ENCODE data around the gene ME1.

The ME1 gene

DNA sequence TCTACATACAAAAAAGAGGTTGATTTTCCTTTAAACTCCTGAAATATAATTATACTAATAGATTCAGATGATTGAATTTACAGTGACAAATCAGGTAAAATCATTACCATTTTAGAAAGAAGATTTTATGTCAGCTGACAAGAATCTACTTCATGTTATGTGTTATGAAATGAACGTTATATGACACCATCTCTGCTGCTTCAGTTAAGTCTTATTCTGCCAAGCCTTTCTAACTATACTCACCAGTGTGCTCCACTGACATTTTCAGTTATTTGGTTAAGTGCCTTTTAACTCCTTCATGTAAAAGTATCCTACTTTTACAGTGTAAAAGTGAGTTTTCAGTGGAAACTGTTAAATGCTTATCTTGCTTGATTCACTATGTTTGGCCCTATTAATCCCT, 157.3 kb downstream of the ME1 start (continued):
- TF ChIP-seq KLF1 (tag by site-specific recombination; IDR thresholded peaks at IDR 0.05) (no peak), SCRT2 (tag by site-specific recombination; IDR thresholded peaks at IDR 0.05) (no peak), ZNF114 (tag by site-specific recombination; IDR thresholded peaks at IDR 0.05) (no peak)

DNA sequence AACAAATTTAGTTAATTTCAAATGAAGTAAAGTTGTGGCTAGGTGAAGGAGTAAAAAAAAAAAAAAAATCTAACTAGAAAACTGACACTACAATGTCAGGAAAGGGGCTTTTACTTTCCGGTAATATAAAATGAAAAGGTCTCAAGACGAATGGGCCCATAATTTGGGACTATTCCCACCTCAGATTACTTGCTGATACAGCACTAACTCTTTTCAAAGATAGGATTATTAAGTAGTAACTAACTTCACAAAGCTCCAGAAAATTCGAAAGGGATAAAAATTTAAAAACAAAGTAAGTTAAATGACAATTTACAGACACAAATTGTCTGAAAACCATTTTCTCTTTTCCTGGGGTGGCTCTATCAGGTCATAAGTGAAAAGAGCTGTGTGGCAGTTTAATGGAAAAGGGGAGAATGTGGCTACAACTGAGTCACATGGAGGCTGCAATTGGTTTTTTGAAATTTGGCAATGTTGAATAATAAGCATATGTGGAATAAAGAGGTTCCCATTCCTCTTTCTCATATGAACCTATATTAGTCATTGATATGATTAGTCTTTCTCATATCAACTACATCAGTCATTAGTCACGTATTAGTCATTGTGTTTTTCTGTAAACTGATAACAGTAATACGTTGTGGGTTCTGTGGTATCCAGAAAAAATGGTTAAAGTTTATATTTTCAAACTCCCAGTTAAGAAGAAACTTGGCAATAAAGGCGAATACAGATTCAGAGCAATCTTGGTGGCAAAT, 159.7 kb downstream of the ME1 start:
- ChIA-PET CTCF (interaction anchor here (0.9 kb wide), 1 partner anchor 19 kb away, joined by 3 read pairs; no protein-coding TSS in a partner anchor), POLR2A (no interaction called here)
- Histone ChIP-seq H3K4me1 (ENCODE audit: control insufficient read depth, insufficient read depth, low read length) (no peaks in the 10 kb centered on the region), H3K4me3 (ENCODE audit: low read depth, low read length) (no peak overlapping the region), H3K27ac (ENCODE audit: extremely low read depth, low read depth, low read length) (no peak overlapping the region), H3K9me3 (ENCODE audit: control insufficient read depth, insufficient read depth, low read depth, low read length) (no peaks in the 10 kb centered on the region), H3K36me3 (ENCODE audit: control insufficient read depth in 2 of 2, insufficient read depth in 1 of 2, low read length in 2 of 2) (no peaks in the 10 kb centered on the region)
- TF ChIP-seq PRDM1 (tag by site-specific recombination; IDR thresholded peaks at IDR 0.05) (no peak), ZNF184 (tag by site-specific recombination; IDR thresholded peaks at IDR 0.05) (peak; percentile 87), ZNF776 (tag by site-specific recombination; IDR thresholded peaks at IDR 0.05; ENCODE audit: borderline replicate concordance) (no peak), ZNF324 (tag by site-specific recombination; IDR thresholded peaks at IDR 0.05) (no peak), ZNF138 (tag by site-specific recombination; IDR thresholded peaks at IDR 0.05; ENCODE audit: borderline replicate concordance) (no peak)

DNA sequence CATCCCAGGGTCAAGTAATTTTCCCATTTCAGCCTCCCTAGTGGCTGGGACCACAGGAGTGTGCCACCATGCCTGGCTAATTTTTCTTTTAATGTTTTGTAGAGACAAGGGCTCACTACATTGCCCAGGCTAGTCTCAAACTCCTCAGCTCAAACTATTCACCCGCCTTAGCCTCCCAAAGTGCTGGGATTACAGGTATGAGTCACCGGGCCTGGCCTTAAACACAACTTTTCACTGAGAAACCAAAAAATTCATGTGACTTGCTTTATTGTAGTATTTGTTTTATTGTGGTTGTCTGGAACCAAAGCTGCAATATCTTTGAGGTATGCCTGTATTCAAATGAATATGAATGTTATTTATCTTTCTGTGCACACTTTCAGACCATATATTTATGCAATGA, 165.5 kb downstream of the ME1 start:
- TF ChIP-seq, protein P1, sequence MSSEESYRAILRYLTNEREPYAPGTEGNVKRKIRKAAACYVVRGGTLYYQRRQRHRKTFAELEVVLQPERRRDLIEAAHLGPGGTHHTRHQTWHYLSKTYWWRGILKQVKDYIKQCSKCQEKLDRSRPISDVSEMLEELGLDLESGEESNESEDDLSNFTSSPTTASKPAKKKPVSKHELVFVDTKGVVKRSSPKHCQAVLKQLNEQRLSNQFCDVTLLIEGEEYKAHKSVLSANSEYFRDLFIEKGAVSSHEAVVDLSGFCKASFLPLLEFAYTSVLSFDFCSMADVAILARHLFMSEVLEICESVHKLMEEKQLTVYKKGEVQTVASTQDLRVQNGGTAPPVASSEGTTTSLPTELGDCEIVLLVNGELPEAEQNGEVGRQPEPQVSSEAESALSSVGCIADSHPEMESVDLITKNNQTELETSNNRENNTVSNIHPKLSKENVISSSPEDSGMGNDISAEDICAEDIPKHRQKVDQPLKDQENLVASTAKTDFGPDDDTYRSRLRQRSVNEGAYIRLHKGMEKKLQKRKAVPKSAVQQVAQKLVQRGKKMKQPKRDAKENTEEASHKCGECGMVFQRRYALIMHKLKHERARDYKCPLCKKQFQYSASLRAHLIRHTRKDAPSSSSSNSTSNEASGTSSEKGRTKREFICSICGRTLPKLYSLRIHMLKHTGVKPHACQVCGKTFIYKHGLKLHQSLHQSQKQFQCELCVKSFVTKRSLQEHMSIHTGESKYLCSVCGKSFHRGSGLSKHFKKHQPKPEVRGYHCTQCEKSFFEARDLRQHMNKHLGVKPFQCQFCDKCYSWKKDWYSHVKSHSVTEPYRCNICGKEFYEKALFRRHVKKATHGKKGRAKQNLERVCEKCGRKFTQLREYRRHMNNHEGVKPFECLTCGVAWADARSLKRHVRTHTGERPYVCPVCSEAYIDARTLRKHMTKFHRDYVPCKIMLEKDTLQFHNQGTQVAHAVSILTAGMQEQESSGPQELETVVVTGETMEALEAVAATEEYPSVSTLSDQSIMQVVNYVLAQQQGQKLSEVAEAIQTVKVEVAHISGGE (tag by site-specific recombination; conservative IDR thresholded peaks at IDR 0.05; ENCODE audit: low read depth) = no peak
- H3K36me3 ChIP-seq (ENCODE audit: control insufficient read depth in 2 of 2, insufficient read depth in 1 of 2, low read length in 2 of 2) = no peaks in the 10 kb centered on the region
- no peaks in the 10 kb centered on the region for H3K4me1 ChIP-seq (ENCODE audit: control insufficient read depth, insufficient read depth, low read length)
- POLR2A ChIA-PET = no interaction called here
- H3K27ac ChIP-seq (ENCODE audit: extremely low read depth, low read depth, low read length) = no peak overlapping the region
- CTCF ChIA-PET = interaction anchor here (0.7 kb wide), 1 partner anchor 68 kb away, joined by 3 read pairs; no protein-coding TSS in a partner anchor
- no peaks in the 10 kb centered on the region for H3K9me3 ChIP-seq (ENCODE audit: control insufficient read depth, insufficient read depth, low read depth, low read length)
- no peak overlapping the region for H3K4me3 ChIP-seq (ENCODE audit: low read depth, low read length)

DNA sequence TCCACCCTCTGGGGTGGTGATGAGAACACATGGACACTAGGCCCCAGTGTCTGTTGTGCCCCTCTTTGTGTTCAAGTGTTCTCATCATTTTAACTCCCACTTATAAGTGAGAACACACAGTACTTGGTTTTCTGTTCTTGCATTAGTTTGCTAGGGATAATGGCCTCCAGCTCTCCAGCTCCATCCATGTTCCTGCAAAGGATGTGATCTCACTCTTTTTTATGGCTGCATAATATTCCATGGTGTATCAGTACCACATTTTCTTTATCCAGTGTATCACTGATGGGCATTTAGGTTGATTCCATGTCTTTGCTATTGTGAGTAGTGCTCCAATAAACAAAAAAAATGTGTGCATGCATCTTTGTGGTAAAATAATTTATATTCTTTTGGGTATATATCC, 170.3 kb downstream of the ME1 start:
- H3K36me3 ChIP-seq (ENCODE audit: control insufficient read depth in 2 of 2, insufficient read depth in 1 of 2, low read length in 2 of 2) = no peaks in the 10 kb centered on the region
- H3K27ac ChIP-seq (ENCODE audit: extremely low read depth, low read depth, low read length) = no peak overlapping the region
- H3K9me3 ChIP-seq (ENCODE audit: control insufficient read depth, insufficient read depth, low read depth, low read length) = no peaks in the 10 kb centered on the region
- H3K4me3 ChIP-seq (ENCODE audit: low read depth, low read length) = no peak overlapping the region
- POLR2A ChIA-PET = no interaction called here
- CTCF ChIA-PET = interaction anchor here (0.6 kb wide), 1 partner anchor 454 kb away, joined by 3 read pairs; no protein-coding TSS in a partner anchor
- TF ChIP-seq ZNF133 (tag by site-specific recombination; IDR thresholded peaks at IDR 0.05) (no peak), ZNF473 (tag by site-specific recombination; IDR thresholded peaks at IDR 0.05) (no peak), ZNF24 (tag by site-specific recombination; IDR thresholded peaks at IDR 0.05) (no peak), ZNF146 (tag by site-specific recombination; IDR thresholded peaks at IDR 0.05) (peak; percentile 85)
- peaks cover 6% of the 10 kb centered on the region; the same call in 1 of the 2 replicates for H3K4me1 ChIP-seq (ENCODE audit: control insufficient read depth, insufficient read depth, low read length)

DNA sequence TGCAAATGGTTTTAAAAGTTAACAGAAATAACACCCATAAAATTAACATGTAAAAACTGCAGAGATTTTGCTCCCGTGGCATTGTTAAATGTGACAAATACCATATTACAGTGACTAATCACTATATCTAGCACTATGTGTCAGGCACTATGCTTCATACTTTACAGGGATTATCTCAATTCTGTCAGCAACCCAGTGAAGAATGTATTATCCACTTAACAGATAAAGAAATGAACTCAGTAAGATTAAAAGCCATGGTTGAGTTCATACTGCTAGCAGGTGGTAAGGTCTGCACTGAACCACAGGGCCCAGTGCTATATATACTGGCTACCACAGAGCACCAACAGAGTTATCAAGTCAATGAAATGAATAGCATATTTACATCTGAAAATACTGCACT, 172.3 kb downstream of the ME1 start:
- H3K4me1 ChIP-seq (ENCODE audit: control insufficient read depth, insufficient read depth, low read length) = peaks cover 6% of the 10 kb centered on the region; the same call in 1 of the 2 replicates
- H3K36me3 ChIP-seq (ENCODE audit: control insufficient read depth in 2 of 2, insufficient read depth in 1 of 2, low read length in 2 of 2) = peaks cover 0 to under 1% of the 10 kb centered on the region in 2 experiments; a peak in 1 of 3 replicates
- H3K4me3 ChIP-seq (ENCODE audit: low read depth, low read length) = no peak overlapping the region
- ChIA-PET CTCF (no interaction called here), POLR2A (no interaction called here)
- H3K9me3 ChIP-seq (ENCODE audit: control insufficient read depth, insufficient read depth, low read depth, low read length) = no peaks in the 10 kb centered on the region
- H3K27ac ChIP-seq (ENCODE audit: extremely low read depth, low read depth, low read length) = no peak overlapping the region
- TF ChIP-seq SP7 (tag by site-specific recombination; IDR thresholded peaks at IDR 0.05) (peak; percentile 25; the same call in 1 of the 2 replicates), IKZF3 (tag by site-specific recombination; IDR thresholded peaks at IDR 0.05) (peak; percentile 57; the same call in 1 of the 2 replicates), GLI2 (tag by site-specific recombination; IDR thresholded peaks at IDR 0.05; ENCODE audit: borderline replicate concordance, low read depth) (peak; percentile 47; the same call in 1 of the 2 replicates), ZSCAN30 (tag by site-specific recombination; IDR thresholded peaks at IDR 0.05) (peak; percentile 22; the same call in 1 of the 2 replicates), OSR2 (tag by site-specific recombination; IDR thresholded peaks at IDR 0.05) (peak; percentile 73), GLI4 (tag by site-specific recombination; IDR thresholded peaks at IDR 0.05) (no peak)
- TF ChIP-seq, protein P2, sequence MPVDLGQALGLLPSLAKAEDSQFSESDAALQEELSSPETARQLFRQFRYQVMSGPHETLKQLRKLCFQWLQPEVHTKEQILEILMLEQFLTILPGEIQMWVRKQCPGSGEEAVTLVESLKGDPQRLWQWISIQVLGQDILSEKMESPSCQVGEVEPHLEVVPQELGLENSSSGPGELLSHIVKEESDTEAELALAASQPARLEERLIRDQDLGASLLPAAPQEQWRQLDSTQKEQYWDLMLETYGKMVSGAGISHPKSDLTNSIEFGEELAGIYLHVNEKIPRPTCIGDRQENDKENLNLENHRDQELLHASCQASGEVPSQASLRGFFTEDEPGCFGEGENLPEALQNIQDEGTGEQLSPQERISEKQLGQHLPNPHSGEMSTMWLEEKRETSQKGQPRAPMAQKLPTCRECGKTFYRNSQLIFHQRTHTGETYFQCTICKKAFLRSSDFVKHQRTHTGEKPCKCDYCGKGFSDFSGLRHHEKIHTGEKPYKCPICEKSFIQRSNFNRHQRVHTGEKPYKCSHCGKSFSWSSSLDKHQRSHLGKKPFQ (tag by site-specific recombination; IDR thresholded peaks at IDR 0.05) = 0 out of 2 replicates have a peak, but pooled peaks have one; percentile 36
- TF ChIP-seq, protein P3, sequence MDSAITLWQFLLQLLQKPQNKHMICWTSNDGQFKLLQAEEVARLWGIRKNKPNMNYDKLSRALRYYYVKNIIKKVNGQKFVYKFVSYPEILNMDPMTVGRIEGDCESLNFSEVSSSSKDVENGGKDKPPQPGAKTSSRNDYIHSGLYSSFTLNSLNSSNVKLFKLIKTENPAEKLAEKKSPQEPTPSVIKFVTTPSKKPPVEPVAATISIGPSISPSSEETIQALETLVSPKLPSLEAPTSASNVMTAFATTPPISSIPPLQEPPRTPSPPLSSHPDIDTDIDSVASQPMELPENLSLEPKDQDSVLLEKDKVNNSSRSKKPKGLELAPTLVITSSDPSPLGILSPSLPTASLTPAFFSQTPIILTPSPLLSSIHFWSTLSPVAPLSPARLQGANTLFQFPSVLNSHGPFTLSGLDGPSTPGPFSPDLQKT (IDR thresholded peaks at IDR 0.05; ENCODE audit: borderline replicate concordance, low read depth, low read length) = no peak
